ENCODE measurements around the gene PTPRG. TPM values are rescaled to one million over a fixed set of nuclear protein-coding genes. Genes with fewer than 3 reads are reported as not detected.

Gene PTPRG
- total RNA-seq, 2 donors from 2014 or later = 33.9 to 39.2 TPM

DNA sequence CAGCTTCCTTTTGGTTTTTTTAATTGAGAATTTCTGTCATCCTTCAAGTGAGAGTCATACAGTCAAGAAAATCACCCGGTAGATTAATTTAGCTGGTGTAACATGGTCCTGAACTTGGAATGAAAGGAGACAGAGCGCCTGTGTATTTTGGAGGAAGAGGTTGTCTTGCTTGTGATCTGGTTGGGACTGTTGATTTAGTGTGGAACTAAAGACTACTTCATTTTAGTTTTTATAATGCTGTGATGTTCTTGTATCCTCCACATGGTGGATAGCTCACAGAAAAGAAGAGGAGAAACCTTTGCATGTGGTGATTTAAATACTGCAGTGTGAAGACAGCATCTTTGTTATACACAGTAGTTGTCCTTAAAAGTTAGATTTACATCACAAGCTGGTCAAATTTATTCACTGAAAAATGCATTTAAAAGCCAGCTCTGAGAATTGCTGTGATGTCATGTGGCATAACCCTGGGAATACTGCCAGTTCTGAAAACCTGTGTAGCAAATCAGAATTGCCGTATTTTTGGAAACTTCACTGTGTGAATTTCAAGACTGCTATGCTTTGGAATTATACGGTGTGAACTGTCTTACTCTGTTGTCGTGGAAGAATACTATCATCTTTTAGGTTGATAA lies 268.5 kb downstream of the PTPRG start:
- no peaks in the 10 kb centered on the region for H3K9me3 ChIP-seq
- no peaks in the 10 kb centered on the region for H3K27me3 ChIP-seq
- H3K36me3 ChIP-seq = no peaks in the 10 kb centered on the region
- no peak overlapping the region for H3K4me3 ChIP-seq
- H3K27ac ChIP-seq = peak overlapping the region; percentile 42 to 47
- no peak for DNase-seq (ENCODE audit: low spot score)
- TF ChIP-seq CTCF (IDR thresholded peaks at IDR 0.05) = no peak
- H3K4me1 ChIP-seq = peaks cover 0 to 38% of the 10 kb centered on the region in 2 donors

- Histone ChIP-seq H3K36me3 (no peaks in the 10 kb centered on the region), H3K4me1 (peaks cover 0 to 29% of the 10 kb centered on the region in 2 donors), H3K27me3 (no peaks in the 10 kb centered on the region), H3K4me3 (no peak overlapping the region), H3K27ac (no peak overlapping the region), H3K9me3 (no peaks in the 10 kb centered on the region)
- no peak for DNase-seq (ENCODE audit: low spot score)
- TF ChIP-seq CTCF (IDR thresholded peaks at IDR 0.05) = no peak
Observed at GRCh38 chr3:61831973-61832372, 270.6 kb downstream of the PTPRG start.

GRCh38 chr3:61832375-61833229 lies 271.2 kb downstream of the PTPRG start:
- TF ChIP-seq CTCF (IDR thresholded peaks at IDR 0.05) = no peak
- no peak overlapping the region for H3K4me3 ChIP-seq
- no peak overlapping the region for H3K27ac ChIP-seq
- H3K36me3 ChIP-seq = no peaks in the 10 kb centered on the region
- H3K27me3 ChIP-seq = no peaks in the 10 kb centered on the region
- DNase-seq (ENCODE audit: low spot score) = no peak
- peaks cover 0 to 28% of the 10 kb centered on the region in 2 donors for H3K4me1 ChIP-seq
- no peaks in the 10 kb centered on the region for H3K9me3 ChIP-seq

DNA sequence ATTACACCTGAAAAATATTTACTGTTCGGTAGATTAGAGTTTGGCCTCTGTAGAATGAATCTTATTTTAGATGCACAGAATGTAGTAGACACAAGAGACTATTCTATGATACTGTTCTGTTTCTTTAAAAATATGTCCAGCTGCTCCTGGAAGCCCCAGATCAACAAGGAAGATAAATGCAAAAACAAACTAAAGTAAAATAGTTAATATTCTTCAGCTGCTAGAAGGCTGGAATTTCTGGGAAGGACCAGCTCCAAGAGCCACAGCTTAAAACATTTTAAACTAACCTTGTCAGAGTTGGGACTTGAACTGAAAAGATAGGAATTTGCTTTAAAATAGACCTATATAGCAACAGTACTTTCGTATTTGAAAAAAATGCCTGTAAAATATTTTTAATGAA lies 277.9 kb downstream of the PTPRG start:
- no peak for TF ChIP-seq CTCF (IDR thresholded peaks at IDR 0.05)
- H3K27ac ChIP-seq = no peak overlapping the region
- H3K27me3 ChIP-seq = no peaks in the 10 kb centered on the region
- no peaks in the 10 kb centered on the region for H3K36me3 ChIP-seq
- H3K9me3 ChIP-seq = no peaks in the 10 kb centered on the region
- no peak overlapping the region for H3K4me3 ChIP-seq
- H3K4me1 ChIP-seq = peaks cover 0 to 7% of the 10 kb centered on the region in 2 donors
- no peak for DNase-seq (ENCODE audit: low spot score)

DNA sequence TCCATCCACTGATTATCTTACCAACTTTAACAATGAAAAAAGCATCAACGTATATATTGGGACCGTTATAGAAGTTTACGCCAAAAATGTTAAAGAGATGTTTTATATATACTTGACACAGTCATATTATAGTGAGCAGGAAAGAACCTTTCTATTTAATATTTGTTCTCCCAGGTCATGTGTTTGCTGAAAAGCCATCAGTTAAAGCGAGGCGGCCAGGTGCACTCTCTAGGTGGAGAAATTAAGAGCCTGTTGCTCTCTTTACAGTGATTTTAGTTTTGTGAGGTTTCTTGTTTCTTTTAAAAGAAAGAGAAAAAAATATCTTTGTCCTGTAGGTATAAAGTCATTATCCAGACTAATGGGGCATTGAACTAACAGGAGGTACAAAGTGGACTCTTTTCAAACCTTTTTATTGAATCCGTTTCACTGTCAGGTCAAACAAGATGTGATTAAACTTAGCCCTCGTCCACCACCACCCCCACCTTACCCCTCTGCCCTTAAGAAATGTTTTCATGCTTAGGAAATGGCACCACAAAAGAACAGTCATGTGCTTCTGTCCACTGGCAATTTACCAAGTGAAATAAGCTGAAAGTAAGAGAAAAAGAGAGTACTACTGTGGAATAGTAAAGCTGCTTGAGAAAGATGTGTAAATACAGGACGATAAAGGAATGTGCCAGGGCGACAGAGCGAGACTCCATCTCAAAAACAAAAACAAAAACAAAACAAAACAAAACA lies 279.9 kb downstream of the PTPRG start:
- DNase-seq (ENCODE audit: low spot score) = no peak
- Histone ChIP-seq H3K4me3 (no peak overlapping the region), H3K36me3 (no peaks in the 10 kb centered on the region), H3K9me3 (no peaks in the 10 kb centered on the region), H3K27me3 (no peaks in the 10 kb centered on the region), H3K27ac (no peak overlapping the region), H3K4me1 (peaks cover 0 to 11% of the 10 kb centered on the region in 2 donors)
- TF ChIP-seq CTCF (IDR thresholded peaks at IDR 0.05) = no peak
